HPDE6-E6E7 (cell line): ENCODE measurements around the gene KRT77.
"Not testable (repeated sequence)": the region's sequence is repeated elsewhere in the genome, so short reads cannot be mapped to it uniquely, and the experiment has no call there.

Source experiments
- DNase-seq: peaks from one replicate; pipeline ENCODE4 v3.0.0; 2011; ENCODE audit warnings: missing footprints; ENCODE audit errors: extremely low spot score

The KRT77 gene

DNA sequence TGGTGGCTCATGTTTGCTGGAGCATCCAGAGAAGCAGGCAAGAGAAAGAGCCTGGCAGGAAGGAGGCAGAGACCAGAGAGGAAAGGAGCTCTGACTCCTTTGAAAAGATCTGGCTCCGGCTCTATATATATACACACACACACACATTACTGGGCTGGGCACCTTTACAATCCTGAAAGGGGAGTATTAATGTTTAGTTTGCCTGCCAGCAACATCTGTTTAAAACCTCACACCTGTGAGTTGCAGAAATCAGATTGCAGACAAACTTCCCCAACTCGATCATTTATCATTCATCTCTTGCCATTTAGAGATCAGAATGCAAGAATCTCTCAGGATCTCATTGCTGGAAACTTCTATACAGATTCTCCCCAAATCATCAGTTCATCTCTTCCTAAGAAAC lies at the start of gene KRT77:
KRT77 (minus strand) TSS at position 101 of the 400 bp plus-strand sequence; CDS start at position 11, 90 bp downstream.
- no peak for DNase-seq

DNA sequence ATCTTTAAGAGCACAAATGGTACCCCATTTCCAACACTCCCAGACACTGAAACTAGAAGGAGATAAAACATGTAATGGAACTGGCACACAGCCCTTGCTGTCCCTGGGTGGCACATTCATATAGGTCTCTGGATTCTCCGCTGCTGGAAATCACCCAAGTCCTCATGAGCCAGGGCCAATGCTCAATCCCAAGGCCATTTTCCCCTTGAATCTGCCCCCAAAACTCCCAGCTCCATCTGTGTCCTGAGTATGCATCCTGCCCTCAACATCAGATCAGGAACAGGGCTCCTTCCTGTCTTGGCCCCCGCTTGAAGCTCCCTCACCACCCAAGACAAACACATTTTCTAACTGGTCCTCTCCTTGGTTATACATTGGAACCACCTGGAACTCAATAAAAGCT lies 49.2 kb upstream of the KRT77 start:
- DNase-seq: no peak

DNA sequence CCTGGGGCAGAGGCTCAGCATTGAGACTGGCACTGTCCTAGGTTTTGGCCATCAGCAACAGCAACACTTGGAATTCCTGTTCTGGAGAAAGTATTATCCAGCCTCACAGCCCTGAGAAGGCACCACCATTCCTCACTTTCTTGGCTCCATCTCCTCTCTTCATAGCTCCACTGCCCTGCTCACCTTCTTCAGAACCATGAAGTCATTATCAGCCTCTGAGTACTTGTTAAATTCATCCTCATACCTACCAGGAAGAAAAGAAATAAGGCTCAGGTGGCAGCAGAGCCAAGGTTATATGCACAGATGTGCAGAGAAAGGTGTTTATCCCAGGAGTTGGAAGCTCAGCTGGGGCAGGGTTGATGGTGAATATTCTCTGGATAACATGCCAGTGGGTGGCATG lies 48.5 kb upstream of the KRT77 start:
- DNase-seq: no peak

DNA sequence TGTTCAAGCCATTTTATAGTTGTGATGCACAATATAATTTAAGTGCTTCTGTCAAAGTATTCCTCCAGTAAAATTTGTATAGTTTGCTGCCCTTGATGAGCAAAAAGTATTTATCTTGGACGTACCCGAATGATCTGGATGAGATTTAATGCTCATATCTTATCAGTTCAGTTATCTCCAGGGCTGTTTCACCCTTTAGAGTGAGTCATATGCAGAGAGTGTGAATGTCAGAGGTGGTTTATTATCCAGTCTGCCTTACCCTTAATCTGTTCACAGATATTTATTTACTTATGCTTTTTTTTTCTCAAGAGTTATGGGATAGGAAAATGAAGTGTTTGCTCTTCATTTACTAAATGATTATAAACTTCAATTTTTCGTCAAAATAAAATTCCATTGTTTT lies 47.2 kb upstream of the KRT77 start:
- not testable (repeated sequence) for DNase-seq

DNA sequence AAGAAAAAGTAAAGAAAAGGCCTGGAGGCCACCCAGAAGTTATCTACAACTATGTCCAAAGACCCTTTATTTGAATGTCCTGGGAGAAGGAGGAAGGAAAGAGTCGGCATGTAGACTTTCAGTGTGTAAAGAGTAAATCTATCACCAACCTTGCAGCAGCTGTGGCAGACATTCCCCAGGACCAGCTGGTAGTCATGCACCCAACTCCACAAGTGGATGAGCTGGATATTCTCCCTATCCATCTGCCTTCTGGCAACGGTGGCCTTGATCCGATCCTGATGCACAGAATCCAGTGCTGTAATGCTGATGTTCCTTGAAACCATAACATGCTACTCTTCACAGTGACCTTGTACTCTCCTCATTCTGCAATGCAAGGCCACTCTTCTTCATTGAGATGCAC lies 46.5 kb upstream of the KRT77 start:
- no peak for DNase-seq

DNA sequence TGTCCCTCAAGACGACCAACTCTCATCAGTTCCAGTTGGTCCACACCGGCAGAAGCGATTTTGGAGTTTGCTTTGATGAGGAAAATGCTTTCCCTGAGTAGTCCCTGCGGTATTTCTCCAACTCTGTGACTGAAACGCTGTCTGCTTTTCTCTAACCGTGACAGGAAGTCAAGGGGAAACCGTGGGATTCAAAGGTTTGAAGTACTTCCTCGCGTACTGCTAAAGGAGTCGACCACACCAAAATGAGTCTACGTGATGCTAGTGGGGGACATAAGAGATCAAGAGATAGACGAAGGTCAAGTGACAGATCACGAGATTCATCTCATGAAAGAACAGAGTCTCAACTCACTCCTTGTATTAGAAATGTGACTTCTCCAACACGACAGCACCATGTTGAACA lies 45.3 kb upstream of the KRT77 start:
- no peak for DNase-seq

DNA sequence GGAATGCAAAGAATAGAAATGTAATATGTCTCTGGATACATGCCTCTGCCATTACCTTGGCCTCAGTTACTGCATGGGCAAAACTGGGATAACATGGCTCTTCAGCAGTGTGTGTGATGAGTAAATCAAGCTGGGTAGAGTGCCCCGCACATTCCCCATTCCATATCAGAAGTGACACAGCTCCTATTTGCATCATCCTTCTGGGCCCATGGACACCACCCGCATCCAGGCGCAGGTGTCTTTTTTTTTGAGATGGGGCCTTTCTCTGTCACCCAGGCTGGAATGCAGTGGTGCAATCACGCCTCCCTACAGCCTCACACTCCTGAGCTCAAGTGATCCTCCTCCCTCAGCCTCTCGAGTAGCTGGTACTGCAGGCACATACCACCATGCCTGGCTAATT lies 42.2 kb upstream of the KRT77 start:
- DNase-seq: no peak

DNA sequence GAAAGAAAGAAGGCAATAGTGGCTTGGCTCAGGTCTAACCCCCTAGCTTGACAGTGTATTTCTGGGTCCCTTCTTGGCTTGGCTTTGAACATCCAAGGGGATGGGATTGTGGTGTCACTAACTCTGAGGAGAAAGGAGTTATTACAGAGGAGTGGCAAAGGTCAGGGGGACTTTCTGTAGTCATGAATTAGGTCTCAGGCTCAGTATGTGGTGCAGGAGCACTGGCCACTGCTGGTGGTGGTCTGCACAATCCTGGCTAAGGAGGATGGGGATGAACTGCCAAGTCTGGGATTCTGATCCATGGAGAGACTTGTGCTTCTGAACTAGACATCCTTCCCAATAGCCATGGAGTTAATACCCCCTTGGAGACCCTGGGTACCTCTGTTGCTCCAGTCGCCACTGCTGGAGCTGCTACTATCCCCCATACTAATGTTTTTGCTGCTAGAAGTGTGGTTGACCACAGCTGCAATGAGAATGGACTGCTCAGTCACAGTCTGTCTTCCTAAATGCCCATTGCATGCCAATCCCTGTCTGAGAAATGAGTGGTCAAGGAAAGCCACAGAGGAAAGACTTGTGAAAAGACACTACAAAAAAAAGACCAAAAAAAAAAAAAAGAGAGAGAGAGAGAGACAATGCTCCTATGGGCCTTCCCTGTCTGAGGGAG lies 41.3 kb upstream of the KRT77 start:
- DNase-seq: no peak

DNA sequence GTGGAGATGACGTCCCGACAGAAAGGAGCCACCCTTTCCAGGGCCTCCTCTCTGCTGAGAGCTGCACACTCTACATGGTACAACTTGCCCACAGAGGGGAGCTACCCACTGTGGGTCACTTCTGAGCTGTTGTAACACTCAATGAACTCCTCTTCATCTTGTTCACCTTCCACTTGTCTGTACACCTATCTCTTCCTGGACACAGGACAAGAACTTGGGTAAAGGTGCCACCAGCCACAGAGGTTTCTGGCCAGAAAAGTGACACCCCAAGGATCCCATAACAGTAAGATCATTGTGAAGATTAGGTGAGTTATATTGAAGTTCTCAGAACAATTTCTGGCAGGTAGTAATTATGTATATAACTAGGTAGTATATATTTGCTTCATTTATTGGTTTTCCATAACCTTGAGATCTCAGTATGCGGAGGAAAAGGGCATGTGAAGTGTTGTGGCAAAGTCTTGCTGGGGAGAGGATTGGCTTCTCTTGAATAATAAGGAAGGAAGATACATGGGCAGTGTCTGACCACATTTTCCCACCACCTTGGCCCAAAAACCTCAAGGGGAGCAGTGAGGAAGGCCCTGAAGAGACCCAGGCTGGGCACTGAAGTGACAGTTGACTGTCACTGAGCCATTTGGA lies 39.6 kb upstream of the KRT77 start:
- DNase-seq: no peak

DNA sequence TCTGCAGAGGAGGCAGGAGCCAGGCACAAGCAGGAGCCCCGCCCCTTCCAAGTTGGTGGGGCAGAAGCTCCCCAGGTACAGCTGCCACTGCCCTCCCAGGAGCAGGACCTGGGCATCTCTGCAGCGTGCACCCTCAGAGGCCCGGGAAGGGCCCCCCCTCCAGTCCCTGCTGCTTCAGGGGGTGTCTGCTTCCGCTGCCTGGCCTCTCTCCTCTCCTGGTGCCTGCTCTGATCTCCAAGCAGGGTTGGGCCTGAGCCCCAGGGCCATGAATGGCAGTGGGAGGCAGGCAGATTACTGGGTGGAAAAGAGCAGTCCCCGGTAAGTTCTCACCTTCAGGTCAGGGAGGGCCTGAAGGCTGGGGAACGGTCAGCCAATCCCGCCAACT lies 38.9 kb upstream of the KRT77 start:
- no peak for DNase-seq

DNA sequence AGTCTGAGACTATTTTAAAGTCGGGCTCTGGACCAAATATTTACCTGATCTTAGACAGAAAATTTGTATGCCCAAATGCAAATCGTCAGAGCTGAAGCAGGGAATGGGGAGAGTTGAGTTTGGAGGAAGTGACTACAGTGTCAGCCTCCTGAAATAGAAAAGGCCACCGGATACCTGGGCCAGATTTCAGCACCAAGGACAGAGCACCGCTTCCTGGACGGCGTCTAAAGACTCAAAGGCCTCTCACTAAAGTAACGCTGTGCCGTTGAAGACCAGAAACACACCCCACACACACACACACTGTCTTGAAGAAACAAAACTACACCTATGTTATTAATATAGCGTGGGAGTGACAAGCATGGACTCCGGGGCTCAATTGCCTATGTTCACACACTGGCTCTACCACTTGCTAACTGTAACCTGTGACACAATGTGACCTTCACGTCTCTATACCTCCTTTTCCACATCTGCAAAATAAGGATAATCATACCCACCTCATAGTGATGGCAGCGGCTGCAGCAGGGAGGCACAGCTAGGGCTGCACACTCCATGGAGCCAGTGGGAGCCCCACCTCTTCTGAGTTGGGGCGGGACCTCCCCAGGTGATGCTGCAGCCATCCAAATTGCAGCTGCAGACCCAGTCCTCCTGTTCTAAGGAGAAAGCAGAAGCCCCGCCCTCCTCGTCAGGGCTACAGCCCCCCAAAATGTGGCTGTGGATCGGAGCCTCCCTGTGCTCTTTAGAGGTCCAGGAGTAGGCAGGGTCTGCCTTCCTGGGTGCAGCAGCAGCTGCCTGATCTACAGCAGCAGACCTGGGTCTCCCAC lies 38.3 kb upstream of the KRT77 start:
- DNase-seq: peak; percentile 42

DNA sequence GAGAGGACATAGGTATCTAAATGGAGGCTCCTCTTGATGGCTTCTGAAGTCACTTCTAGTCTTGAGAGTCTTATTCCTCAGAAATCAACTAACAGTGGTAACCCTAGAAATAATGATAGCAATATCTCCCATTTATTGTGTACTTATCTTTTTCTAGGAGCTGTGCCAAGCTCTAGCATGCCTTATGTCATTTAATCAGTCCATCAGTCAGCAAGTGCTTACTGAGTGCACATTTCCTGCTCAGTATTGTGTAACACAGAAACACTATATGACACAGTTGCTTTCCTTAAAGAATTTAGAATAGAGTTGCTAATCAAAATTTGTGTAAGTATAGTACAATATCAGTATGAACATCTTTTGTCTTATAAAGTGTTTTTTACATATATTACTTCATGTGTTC lies 37.3 kb upstream of the KRT77 start:
- DNase-seq: peak; percentile 28

DNA sequence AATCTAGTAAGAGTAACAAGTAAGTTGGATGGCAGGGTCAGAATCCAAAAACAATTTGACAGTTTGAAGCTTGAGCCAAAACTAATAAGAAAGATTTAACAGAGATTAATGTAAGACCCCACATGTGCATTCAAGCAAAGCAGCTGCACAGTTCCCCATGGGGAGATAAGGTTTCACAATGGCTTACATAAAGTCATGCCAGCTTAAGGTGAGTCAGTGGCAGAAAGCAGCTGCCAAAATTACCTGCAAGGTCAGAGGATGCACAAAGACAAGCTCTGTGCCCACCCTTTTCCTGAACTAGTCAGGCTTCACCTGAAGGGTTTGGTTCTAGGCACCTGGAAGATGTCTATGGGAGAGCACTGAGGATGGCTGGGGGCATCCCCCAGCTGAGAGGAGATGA lies 36.6 kb upstream of the KRT77 start:
- no peak for DNase-seq

DNA sequence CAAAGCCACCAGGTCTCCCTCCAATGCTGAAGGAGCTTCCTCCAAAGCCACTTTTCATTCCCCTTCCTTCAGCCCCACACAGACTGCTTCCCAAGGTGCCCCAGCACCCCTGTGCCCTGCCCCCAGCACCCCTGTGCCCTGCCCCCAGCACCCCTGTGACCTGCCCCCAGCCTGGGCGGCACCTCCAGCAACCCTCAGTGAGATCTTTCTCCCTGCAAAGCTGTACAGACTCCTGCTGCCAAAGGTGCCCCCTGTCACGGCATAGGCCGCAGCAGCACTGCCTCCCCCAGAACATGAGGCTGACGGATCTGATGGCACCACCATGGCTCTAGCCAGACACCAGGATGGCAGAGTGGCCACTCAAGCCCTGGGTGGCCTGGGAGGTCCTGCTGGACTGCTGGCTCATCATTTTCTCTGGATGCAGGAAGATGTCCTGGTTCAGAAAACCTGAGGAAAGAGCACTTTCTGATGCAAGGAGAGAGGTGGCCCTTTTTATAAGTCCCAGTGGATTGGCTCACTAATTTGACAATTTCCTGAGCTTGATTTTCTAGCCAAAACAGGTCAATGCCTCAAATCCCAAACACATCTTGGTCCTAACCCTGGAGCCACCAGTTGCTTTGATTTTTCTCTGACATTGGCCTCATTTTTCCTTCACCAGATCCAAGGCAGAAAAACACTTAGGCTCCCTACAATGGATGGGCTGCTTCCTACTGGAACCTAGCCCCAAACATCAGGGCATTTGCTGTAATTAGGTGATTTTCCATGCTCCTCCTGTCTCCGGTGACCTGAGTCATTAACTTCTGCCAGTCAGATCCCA lies 32.7 kb upstream of the KRT77 start:
- DNase-seq: no peak

DNA sequence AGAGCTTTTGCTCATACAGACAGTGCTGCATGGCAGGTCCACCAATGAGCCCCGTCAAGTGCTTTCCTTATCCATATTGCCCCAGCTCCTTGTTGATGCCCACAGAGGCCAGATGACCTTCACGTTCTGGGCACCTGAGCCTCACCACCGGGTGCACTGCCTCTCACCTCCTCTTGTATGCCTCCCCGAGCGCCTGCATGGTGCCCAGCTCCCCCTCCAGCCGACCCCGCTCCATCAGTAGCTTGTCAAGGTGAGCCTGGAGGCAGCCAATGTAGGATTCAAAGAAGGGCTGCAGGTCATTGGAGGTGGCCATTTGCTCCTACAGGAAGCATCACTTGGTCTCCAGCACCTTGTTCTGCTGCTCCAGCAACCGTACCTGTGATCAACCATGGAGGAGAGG lies 31.8 kb upstream of the KRT77 start:
- no peak for DNase-seq

DNA sequence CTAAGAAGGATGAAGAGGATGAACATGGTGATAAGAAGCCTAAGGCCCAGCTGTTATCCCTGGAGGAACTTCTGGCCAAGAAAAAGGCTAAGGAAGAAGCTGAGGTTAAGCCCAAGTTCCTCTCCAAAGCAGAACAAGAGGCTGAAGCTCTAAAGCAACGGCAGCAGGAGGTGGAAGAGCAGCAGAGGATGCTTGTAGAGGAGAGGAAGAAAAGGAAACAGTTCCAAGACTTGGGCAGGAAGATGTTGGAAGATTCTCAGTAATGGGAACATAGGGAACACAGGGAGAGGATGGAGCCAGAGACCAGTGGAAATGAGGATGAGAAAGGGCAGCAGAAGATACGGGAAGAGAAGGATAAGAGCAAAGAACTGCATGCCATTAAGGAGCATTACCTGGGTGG lies 27.5 kb upstream of the KRT77 start:
- no peak for DNase-seq

DNA sequence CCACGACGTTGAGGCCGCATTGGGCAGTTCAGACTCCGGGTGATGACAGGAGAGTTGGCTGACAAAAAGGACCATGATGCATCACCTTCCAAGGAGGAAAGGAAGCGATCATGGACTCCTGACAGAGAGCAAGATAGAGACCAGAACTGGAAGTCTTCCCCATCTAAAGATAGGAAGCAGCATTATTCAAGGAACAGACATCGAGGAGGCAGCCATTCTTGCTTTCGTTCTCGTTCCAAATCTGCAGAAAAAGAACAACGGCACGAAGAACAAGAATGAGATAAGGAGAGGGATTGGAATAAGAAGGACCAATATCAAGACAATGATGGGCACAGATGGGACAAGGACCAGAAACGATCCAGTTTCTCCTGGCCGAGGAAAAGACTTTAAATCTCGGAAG lies 27.1 kb upstream of the KRT77 start:
- no peak for DNase-seq

DNA sequence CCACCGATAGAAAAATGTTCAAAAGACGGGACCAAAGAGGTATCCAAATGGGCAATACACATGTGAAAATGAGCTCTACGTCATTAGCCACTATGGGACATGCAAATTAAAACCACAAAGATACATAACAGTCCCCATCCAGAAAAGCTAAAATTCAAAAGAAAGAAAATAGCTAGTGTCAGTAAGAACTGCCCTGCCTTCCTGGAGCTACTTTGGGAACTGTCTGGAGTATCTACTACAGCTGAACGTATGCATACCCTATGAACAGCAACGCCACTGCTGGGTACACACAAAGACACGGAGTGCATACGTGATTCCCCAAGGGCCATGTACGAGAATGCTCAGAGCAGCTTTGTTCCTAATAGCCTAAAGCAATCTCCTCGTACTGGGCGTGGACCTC lies 25.8 kb upstream of the KRT77 start:
- DNase-seq: no peak

DNA sequence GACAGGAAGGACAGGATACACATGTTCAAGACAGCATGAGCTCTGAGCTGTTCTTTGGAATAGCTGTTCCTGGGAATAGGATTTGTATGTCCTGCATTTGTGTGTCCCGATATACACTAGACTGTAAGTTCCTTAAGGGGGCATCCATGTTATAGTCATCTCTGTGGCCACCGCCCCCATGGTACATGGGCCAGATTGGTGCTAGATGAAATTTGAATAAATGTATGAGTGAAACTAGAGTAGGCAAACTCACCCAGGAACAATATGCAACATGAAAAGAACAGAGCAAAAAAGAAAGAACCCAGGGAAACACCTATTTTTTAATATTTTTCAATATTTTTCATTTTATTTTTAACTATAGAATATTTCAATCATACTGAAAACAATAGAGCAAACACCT lies 25.1 kb upstream of the KRT77 start:
- no peak for DNase-seq

DNA sequence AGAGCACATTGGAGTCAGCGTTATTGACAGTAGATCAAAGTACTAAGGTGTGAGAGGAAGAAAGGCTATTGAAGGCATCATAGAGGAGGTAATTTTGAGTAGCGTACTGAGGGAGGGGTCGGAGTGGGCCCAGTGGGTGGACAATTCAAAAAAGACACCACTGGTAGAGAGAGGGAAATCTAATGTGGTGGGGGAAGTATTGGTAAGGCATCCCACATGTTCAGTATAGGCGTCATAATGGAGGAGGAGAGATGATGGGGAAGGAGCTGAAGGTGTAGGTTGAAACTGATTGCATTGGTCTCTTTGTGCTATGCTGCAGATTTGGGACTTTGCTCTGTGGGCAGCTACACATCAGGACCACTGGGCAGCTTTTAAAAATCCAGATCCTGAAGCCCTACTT lies 23.7 kb upstream of the KRT77 start:
- DNase-seq: no peak

DNA sequence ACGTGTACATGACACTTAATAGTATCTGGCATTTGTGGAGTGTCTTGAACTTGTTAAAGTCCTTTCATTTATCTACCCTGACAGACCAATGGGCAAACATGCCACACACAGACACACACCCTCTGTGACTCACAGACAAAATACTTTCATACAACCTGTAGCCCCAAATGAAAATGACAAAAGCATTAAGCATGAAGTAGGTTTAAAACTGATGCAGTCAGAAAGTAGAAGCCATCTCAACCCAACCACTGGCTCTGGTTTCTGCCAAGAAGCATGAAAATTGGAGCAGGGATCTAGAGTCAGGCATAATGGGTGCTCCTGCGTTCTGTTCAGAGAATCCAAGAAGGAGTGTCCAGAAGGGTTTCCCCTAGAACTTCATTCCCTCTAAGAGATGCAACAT lies 23.1 kb upstream of the KRT77 start:
- DNase-seq: no peak

DNA sequence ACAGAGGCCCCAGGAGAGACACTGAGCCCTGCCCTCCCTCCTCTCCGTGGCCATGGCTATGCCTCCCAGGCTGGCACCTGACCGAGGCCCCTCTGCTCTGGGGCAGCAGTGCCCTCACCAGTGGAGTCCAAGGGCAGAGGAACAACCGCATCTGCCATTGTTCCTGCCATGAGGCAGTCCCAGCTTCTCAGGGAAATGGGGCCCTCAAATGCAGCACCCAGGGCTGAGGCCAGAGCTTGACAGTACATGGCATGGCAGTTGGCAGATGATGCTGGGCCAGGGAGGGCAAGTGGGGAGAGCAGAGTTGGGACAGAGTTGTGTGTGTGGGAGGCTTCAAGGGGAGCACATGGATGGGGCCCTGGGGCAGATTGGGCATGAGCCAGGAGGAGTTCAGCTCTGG lies 21.1 kb upstream of the KRT77 start:
- no peak for DNase-seq
